Stimulated activated CD8-positive, alpha-beta memory T cell treated with anti-CD3 and anti-CD28 coated beads, Interleukin-7, amount 100 ng/mL, for 48 hours (primary cell): Measurements from ENCODE around the gene TRMT61A.
A peak's percentile ranks its signal among the peaks of the same experiment; 100 is the strongest.
"Not testable (repeated sequence)": the region's sequence is repeated elsewhere in the genome, so short reads cannot be mapped to it uniquely, and the experiment has no call there.

Experiments used
- DNase-seq, 2 donors: peaks; one replicate each; pipeline ENCODE4 v3.0.0-alpha.2; 2020; ENCODE audit warnings: low read depth in 1 of 2; ENCODE audit errors: extremely low read depth in 1 of 2

TRMT61A gene

GRCh38 chr14:103521951-103522563 is 6.9 kb upstream of the TRMT61A start:
- no peak for DNase-seq

- DNase-seq = no peak
These were observed 6.1 kb upstream of the TRMT61A start, which contains the start of gene CKB for GRCh38 chr14:103522649-103523574. TSS of gene CKB (minus strand) at chr14:103522830. CDS start at chr14:103522493, 337 bp downstream.

DNA sequence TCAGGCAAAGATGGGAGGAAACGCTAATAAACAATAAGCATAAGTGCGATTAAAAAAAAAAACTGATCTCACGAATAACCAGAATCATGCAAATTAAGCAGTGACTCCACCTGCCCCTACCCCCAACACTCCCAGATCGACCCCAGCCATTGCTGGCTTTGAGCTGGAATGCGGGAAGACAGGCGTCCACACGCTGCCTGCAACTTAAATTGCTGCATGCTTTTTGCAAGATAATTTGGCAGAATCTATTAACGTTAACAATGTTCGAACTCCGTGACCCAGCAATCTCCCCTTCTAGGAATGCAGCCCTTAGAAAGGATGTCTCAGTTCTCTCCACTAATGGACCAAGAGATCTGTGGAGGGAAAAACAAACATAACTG is 5.4 kb upstream of the TRMT61A start:
- DNase-seq = no peak

- DNase-seq = no peak
These were observed 4.7 kb upstream of the TRMT61A start for GRCh38 chr14:103524002-103524935.

- DNase-seq = not testable (repeated sequence)
These were observed 3.4 kb upstream of the TRMT61A start for GRCh38 chr14:103525430-103526246.

DNA sequence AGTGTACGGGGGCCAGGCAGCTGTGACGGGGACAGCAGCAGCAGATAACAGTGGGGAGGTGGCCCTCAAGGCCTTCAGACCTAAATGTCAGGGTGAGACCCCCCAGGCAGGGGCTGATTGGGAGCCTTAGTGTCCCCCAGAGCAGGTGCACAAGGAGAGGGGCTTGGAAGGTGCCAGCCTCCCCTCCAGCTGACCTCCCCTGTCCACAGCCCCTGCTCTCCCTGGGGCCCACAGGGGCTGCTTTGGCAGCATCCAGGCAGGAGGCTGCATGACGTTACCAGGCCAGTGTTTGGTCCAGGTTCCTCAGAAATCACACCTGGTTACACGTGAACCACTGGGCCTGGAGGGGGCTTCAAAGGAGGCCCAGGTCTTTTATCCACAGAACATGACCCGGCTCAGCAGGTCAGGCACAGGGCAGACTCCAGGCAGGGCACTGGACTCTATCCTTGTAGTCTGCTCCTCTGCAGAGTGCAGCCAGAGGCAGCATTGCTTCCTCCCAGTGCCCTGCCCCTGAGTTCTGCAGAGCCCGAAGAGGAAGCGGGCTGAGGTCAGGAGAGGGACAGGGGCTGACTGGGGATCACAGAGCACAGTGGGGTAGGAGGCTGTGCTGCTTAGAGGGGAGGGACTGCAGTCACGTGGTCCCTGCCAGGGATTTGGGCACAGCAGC is 2.6 kb upstream of the TRMT61A start:
- DNase-seq = no peak

DNA sequence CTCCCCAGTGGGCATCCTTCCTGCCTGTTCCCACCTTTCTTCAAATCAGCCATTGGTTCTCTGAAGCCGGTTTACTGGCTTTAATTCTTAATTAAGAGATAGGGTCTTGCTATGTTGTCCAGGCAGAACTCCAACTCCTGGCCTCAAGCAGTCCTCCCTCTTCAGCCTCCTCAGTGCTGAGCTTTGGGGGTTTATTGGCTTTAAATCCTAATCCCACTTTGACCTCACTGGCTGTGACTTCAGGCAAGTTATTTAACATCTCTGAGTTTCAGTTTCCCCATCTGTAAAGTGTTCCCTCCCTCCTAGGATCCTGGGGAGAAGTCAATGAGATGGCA is 2.1 kb upstream of the TRMT61A start:
- DNase-seq = no peak

GRCh38 chr14:103527408-103528145 is 1.4 kb upstream of the TRMT61A start:
- peak in 1 of 2 donors; percentile 43 for DNase-seq

DNA sequence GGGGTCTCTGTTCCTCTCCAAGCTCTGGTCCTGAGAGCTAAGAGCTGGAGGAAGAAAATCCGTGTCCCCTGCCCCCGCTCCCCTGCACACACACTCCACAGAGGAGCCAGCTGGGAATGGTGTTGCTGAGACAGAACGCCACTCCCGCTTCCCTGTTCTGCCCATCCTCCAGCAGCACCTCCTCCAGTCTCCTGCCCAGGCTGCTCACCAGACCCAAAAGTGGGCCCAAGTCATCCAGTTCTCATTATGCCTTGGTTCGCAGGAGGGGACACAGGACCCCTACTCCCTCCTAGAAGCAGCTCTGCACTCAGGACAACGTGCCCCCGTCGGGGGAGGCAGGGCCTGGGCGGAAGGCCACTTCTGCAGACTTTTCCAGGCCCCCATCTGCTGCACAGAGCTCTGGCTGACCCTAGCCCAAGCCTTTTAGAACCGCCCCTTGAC is 830 bp upstream of the TRMT61A start:
- DNase-seq = no peak

DNA sequence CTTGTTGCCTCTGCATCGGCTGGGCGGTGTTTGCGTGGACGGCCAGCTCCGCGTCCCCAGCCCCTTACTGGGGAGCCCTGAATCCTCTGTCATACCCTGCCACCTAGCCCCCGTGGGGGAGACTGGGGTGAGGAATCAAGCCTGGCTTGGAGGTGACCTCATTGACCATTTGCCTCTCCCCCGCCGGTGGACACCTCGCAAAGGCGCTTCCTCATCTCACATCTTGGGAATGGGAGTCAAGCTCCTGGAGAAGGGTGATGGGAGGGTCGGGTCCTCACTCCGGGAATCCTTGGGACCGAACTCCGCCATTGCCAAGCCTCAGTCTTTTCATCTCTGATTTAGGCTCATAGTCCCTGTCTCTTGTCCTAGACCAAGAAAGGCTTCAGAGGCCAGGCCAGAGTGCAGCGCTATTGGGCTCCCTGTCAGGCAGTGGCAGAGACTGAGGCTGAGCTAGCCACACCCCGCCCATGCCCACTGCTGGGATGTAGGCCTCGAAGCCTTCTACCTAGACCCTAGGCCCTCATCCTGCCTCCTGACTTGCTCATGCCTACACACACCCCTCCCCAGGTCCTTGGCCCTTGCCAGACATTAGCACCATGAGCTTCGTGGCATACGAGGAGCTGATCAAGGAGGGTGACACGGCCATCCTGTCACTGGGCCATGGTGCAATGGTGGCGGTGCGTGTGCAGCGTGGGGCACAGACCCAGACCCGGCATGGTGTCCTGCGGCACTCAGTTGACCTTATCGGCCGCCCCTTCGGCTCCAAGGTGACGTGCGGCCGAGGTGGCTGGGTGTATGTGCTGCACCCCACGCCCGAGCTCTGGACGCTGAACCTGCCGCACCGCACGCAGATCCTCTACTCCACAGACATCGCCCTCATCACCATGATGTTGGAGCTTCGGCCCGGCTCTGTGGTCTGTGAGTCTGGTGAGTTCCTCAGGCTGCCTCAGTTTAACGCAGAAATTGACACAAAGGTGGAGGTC is 678 bp downstream of the TRMT61A start:
- no peak for DNase-seq

GRCh38 chr14:103530390-103530789 is 1.4 kb downstream of the TRMT61A start:
- no peak for DNase-seq

GRCh38 chr14:103530831-103531230 is 1.8 kb downstream of the TRMT61A start:
- no peak for DNase-seq

DNA sequence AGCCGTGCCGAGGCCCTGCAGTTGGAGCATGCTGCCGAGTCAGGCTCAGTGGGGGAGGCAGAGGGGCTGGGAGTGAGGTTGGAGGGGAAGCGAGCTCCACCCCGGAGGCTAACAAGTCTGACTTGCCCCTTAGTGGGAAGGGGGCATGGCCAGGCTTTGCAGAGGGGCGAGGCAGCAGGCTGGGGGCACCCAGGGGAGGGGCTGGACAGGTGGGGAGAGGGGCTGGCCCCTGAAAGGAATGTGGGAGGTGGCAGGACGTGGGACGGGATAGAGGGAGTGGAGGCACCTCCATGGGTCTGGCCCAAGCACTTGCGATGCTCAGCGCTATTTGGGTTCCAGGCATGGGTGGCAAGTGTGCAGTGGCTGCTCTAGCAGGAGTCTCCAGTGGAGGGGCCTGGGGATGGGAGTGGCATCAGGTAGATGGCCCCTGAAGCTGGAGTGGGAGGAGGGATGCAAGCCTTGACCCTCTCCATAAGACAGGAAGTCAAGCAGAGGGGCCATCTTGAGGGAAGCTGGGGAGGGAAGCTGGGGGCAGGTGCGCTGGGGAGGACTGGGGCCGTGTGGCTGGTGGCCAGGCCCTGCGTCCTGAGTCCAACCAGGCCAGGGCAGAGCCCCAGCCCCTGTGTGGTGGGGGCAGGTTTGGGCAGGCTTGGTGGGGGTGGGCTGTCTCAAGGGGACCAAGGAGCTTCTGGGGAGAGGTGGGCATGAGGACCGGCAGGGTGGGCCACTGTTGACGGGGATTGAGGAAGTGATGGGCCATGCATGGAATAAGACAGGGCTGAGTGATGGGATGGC is 2.6 kb downstream of the TRMT61A start:
- no peak for DNase-seq

GRCh38 chr14:103532216-103533136 is 3.5 kb downstream of the TRMT61A start:
- DNase-seq = no peak

- no peak for DNase-seq
These were observed 4.4 kb downstream of the TRMT61A start for GRCh38 chr14:103533137-103533998.
